Vagina (tissue), 2 donors: ENCODE results near the gene KIF21A.

ENCODE experiments used
- POLR2A ChIP-seq, 2 donors: fragments of 450-650 bp; IDR thresholded peaks; one replicate each; pipeline ENCODE4 v1.6.1; 2017; ENCODE audit warnings: antibody characterized with exemption in 2 of 2, mild to moderate bottlenecking in 2 of 2, moderate library complexity in 2 of 2
- POLR2AphosphoS5 ChIP-seq, 2 donors: sonication (generic); formaldehyde crosslinking; IDR thresholded peaks; one replicate each; pipeline ENCODE4 v1.9.0; 2017; ENCODE audit warnings: antibody characterized with exemption in 2 of 2, mild to moderate bottlenecking in 2 of 2, low read depth in 1 of 2; ENCODE audit not compliant: insufficient read depth in 1 of 2
- TF ChIP-seq, protein P1 (sequence below), 3 experiments: fragments of 450-650 bp in 2 of 3; fragments of 200-600 bp in 1 of 3; sonication (generic) in 1 of 3; IDR thresholded peaks; one replicate each; pipeline ENCODE4 v1.5.1; 2017 to 2019; ENCODE audit warnings: antibody characterized with exemption in 3 of 3, mild to moderate bottlenecking in 2 of 3, moderate library complexity in 2 of 3

DNA sequence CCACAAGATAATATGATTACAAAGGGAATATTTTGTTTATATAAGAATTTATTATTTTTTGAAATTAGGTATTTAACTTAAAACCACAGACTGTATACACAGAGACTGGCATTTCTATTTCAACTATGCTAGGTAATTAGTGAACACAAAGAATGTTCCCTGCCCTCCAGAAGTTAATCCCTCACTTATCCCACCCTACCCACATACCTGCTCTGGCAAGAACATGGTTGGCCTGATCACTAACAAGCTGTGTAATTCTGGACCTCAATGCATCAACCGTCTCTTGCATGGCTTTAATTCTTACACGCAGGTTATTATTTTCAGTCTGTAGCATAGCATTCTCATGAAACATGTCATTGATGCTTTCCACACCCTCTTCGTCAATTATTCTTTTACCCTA is 85.9 kb downstream of the KIF21A start:
- TF ChIP-seq, protein P1, sequence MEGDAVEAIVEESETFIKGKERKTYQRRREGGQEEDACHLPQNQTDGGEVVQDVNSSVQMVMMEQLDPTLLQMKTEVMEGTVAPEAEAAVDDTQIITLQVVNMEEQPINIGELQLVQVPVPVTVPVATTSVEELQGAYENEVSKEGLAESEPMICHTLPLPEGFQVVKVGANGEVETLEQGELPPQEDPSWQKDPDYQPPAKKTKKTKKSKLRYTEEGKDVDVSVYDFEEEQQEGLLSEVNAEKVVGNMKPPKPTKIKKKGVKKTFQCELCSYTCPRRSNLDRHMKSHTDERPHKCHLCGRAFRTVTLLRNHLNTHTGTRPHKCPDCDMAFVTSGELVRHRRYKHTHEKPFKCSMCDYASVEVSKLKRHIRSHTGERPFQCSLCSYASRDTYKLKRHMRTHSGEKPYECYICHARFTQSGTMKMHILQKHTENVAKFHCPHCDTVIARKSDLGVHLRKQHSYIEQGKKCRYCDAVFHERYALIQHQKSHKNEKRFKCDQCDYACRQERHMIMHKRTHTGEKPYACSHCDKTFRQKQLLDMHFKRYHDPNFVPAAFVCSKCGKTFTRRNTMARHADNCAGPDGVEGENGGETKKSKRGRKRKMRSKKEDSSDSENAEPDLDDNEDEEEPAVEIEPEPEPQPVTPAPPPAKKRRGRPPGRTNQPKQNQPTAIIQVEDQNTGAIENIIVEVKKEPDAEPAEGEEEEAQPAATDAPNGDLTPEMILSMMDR (IDR thresholded peaks at IDR 0.05), result no peak
- no peak for TF ChIP-seq POLR2A (IDR thresholded peaks at IDR 0.05)
- no peak for TF ChIP-seq POLR2AphosphoS5 (IDR thresholded peaks at IDR 0.05; ENCODE audit: insufficient read depth in 1 of 2, low read depth in 1 of 2)
